ENCODE measurements around the gene FBXO2. TPM values are rescaled to one million over a fixed set of nuclear protein-coding genes. Genes with fewer than 3 reads are reported as not detected.

FBXO2 gene
- polyA plus RNA-seq, 1 donor (not counting 4 experiments of a cell fraction or from before 2014, with no cell fraction given) = 42.2 TPM

- DNase-seq (ENCODE audit: low read depth, low spot score) (no peak), FAIRE-seq (no peak)
- TF ChIP-seq CTCF (optimal IDR thresholded peaks at IDR 0.05 in 1 of 3, IDR thresholded peaks at IDR 0.05 in 1 of 3, conservative IDR thresholded peaks at IDR 0.05 in 1 of 3; ENCODE audit: extremely low read depth in 1 of 3, insufficient read depth in 2 of 3, low read length in 3 of 3) = no peak
- no peak for TF ChIP-seq EZH2 (IDR thresholded peaks at IDR 0.05; ENCODE audit: low read length)
- Histone ChIP-seq H3K9me3 (ENCODE audit: control insufficient read depth, low read depth, low read length) (no peaks in the 10 kb centered on the region), H3K27me3 (ENCODE audit: control insufficient read depth, extremely low read depth, insufficient read depth, low read length) (no peaks in the 10 kb centered on the region), H3K36me3 (ENCODE audit: control insufficient read depth in 2 of 2, extremely low read depth in 1 of 2, insufficient read depth in 2 of 2, low read length in 2 of 2) (peaks cover 3 to 12% of the 10 kb centered on the region in 2 experiments), H3K79me2 (ENCODE audit: control insufficient read depth, insufficient read depth, low read length) (peaks cover 7% of the 10 kb centered on the region), H3K4me2 (ENCODE audit: control insufficient read depth, extremely low read depth, insufficient read depth, low read depth, low read length) (peak overlapping the region; percentile 86), H3K9ac (ENCODE audit: control insufficient read depth, extremely low read depth, insufficient read depth, low read length) (peak overlapping the region; percentile 50), H4K20me1 (ENCODE audit: control insufficient read depth, extremely low read depth, insufficient read depth, low read length) (no peaks in the 10 kb centered on the region), H3K4me1 (ENCODE audit: control insufficient read depth, extremely low read depth, insufficient read depth, low read length) (peaks cover 21% of the 10 kb centered on the region), H3K27ac (ENCODE audit: control insufficient read depth, insufficient read depth, low read length) (no peak overlapping the region), H3K9me1 (ENCODE audit: control insufficient read depth, extremely low read depth, insufficient read depth, low read length) (no peaks in the 10 kb centered on the region), H2AFZ (ENCODE audit: control insufficient read depth, low read length) (peak overlapping the region; percentile 43), H3K4me3 (ENCODE audit: control insufficient read depth in 2 of 3, extremely low read depth in 1 of 3, insufficient read depth in 2 of 3, low read depth in 1 of 3, low read length in 3 of 3) (peak overlapping the region; percentile 64 to 73 (median 72))
- dilution Hi-C loops (cut with MboI; ENCODE audit: extremely low pct_ligation_motif_present, low sequenced_read_pairs) = no loop called here
Observed at GRCh38 chr1:11654939-11655808, 945 bp upstream of the FBXO2 start.

- DNase-seq (ENCODE audit: low read depth, low spot score) = no peak
- dilution Hi-C loops (cut with MboI; ENCODE audit: extremely low pct_ligation_motif_present, low sequenced_read_pairs) = no loop called here
- Histone ChIP-seq H3K9me3 (ENCODE audit: control insufficient read depth, low read depth, low read length) (no peaks in the 10 kb centered on the region), H3K9me1 (ENCODE audit: control insufficient read depth, extremely low read depth, insufficient read depth, low read length) (no peaks in the 10 kb centered on the region), H2AFZ (ENCODE audit: control insufficient read depth, low read length) (peak overlapping the region; percentile 54), H3K36me3 (ENCODE audit: control insufficient read depth in 2 of 2, extremely low read depth in 1 of 2, insufficient read depth in 2 of 2, low read length in 2 of 2) (peaks cover 3 to 13% of the 10 kb centered on the region in 2 experiments), H4K20me1 (ENCODE audit: control insufficient read depth, extremely low read depth, insufficient read depth, low read length) (no peaks in the 10 kb centered on the region), H3K27ac (ENCODE audit: control insufficient read depth, insufficient read depth, low read length) (peak overlapping the region; percentile 26), H3K4me2 (ENCODE audit: control insufficient read depth, extremely low read depth, insufficient read depth, low read depth, low read length) (peak overlapping the region; percentile 87), H3K9ac (ENCODE audit: control insufficient read depth, extremely low read depth, insufficient read depth, low read length) (peak overlapping the region; percentile 71), H3K4me1 (ENCODE audit: control insufficient read depth, extremely low read depth, insufficient read depth, low read length) (peaks cover 21% of the 10 kb centered on the region), H3K79me2 (ENCODE audit: control insufficient read depth, insufficient read depth, low read length) (peaks cover 7% of the 10 kb centered on the region), H3K4me3 (ENCODE audit: control insufficient read depth in 2 of 3, extremely low read depth in 1 of 3, insufficient read depth in 2 of 3, low read depth in 1 of 3, low read length in 3 of 3) (peak overlapping the region; percentile 71 to 75 (median 72)), H3K27me3 (ENCODE audit: control insufficient read depth, extremely low read depth, insufficient read depth, low read length) (no peaks in the 10 kb centered on the region)
- TF ChIP-seq EZH2 (IDR thresholded peaks at IDR 0.05; ENCODE audit: low read length) = no peak
- no peak for TF ChIP-seq CTCF (optimal IDR thresholded peaks at IDR 0.05 in 1 of 3, IDR thresholded peaks at IDR 0.05 in 1 of 3, conservative IDR thresholded peaks at IDR 0.05 in 1 of 3; ENCODE audit: extremely low read depth in 1 of 3, insufficient read depth in 2 of 3, low read length in 3 of 3)
- no peak for FAIRE-seq
Observed at GRCh38 chr1:11653861-11654136, 430 bp downstream of the FBXO2 start.

Data from keratinocyte (primary cell).